ENCODE results near the gene CCDC92B.

DNA sequence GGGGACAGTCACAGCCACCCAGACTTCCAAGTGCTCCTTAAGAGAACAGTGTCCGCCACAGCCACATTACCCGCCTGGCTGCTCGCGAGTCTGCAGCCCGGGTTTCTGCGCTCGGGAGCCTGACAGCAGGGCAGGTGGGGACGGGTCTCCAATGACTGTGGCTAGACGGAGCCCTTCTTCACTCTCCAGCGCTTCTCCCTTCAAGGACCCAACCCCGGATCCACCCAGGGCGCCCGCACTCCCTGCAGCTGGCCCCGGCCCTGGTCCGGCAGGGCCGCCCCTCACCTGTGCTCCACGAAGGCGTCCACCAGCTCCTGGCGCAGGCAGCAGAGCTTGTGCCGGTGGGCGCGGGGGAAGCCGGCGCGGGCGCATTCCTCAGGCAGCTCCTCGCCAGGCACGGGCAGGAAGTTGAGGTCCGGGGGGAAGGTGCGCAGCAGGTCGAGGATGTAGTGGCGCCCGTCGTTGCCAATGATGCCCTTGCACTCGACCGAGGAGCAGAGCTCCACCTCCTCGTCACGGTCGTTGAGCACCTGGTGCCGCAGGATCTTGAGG is 51.8 kb downstream of the CCDC92B start:
- TF ChIP-seq, protein P1, sequence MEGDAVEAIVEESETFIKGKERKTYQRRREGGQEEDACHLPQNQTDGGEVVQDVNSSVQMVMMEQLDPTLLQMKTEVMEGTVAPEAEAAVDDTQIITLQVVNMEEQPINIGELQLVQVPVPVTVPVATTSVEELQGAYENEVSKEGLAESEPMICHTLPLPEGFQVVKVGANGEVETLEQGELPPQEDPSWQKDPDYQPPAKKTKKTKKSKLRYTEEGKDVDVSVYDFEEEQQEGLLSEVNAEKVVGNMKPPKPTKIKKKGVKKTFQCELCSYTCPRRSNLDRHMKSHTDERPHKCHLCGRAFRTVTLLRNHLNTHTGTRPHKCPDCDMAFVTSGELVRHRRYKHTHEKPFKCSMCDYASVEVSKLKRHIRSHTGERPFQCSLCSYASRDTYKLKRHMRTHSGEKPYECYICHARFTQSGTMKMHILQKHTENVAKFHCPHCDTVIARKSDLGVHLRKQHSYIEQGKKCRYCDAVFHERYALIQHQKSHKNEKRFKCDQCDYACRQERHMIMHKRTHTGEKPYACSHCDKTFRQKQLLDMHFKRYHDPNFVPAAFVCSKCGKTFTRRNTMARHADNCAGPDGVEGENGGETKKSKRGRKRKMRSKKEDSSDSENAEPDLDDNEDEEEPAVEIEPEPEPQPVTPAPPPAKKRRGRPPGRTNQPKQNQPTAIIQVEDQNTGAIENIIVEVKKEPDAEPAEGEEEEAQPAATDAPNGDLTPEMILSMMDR (IDR thresholded peaks at IDR 0.05): no peak
- no peak for TF ChIP-seq EP300 (IDR thresholded peaks at IDR 0.05)

Measured in tibial nerve (tissue), 4 donors.